ENCODE data around the gene IL10RB.

Gene IL10RB

GRCh38 chr21:33268393-33268736, 2.2 kb downstream of the IL10RB start:
- no peak for ATAC-seq

DNA sequence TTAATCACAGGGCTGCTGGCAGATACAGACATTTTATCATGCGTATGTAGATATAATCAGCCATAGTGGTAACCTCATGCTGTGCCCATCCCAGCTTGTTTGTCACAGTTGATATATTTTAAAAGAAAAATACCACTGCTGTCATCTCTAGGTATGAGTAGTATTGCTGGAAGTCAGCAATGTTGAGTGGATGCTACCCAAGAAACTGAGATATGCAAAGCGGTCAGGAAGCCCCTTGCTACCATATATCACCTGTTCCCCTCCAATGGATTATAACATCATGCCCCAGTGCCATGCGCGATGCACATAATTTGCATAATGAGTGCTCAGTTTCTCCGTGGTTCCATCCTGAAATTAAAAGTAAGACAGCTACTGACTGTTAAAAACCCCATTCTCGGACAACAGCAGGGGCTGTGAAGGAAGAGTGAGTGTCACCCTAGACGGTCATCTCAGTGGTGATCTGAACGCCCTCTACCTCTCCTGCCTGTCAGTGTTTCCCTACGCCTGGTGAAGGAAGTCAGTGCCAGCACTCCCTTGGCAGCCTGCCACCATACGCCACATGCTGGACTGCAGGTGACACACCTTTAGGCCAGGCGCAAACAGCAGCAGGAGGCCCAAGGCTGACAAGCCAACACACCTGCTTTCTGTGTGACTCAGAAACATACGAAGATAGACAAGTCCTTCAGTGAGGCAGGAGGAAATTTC, 2.7 kb downstream of the IL10RB start:
- ATAC-seq, result peak; percentile 64 to 76

- no peak for ATAC-seq
Observed at GRCh38 chr21:33270986-33271385, 4.8 kb downstream of the IL10RB start.

- no peak for ATAC-seq
Observed at GRCh38 chr21:33273044-33273443, 6.9 kb downstream of the IL10RB start.

GRCh38 chr21:33278721-33279120, 12.6 kb downstream of the IL10RB start:
- ATAC-seq, result no peak

- ATAC-seq, result no peak
Observed at GRCh38 chr21:33279330-33279820, 13.2 kb downstream of the IL10RB start.

DNA sequence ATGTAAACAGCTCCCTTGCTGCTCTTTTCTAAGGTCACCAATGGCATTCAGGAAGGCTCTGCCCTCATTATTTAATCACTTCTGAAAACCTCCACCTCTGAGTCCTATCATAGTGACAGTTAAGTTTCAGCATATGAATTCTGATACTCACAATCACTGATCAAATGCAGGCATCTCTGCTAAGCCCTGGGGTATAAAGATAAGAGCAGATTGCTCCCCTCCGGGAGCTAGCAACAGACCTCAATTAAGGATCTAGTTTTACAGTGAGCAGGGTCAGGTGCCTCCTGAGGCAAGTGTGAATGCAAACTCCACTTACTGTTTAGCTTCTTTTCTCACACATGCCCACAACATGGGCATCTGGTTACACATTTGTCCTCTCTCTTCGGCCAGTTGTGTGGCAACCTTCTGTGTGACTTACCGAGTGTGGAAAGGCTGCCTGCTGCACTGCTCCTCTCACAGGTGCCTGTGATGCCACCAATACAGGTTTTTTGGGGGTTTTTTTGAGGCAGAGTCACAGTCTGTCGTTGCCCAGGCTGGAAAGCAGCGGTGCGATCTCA, 15.0 kb downstream of the IL10RB start:
- no peak for ATAC-seq

- ATAC-seq, result no peak
Observed at GRCh38 chr21:33283203-33283602, 17.0 kb downstream of the IL10RB start.

DNA sequence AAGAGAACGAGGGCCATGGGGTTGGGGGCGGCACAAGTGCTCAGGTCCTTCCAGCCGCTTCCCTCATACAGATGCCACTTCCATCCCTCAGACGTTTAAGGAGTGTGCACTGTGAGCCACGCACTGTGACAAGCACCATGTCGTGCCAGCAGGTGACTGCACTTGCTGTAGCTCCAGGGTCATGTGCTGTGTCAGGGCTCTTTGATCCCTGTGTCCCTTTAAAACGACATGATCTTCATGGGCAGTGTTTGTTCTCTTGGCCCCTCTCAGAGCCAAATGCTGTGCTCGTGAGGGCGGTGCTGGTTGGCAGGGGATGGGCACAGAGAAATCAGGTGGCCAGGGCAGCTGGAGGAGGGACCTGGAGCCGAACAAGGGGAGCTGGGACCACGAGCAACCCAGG, 19.9 kb downstream of the IL10RB start:
- no peak for ATAC-seq

DNA sequence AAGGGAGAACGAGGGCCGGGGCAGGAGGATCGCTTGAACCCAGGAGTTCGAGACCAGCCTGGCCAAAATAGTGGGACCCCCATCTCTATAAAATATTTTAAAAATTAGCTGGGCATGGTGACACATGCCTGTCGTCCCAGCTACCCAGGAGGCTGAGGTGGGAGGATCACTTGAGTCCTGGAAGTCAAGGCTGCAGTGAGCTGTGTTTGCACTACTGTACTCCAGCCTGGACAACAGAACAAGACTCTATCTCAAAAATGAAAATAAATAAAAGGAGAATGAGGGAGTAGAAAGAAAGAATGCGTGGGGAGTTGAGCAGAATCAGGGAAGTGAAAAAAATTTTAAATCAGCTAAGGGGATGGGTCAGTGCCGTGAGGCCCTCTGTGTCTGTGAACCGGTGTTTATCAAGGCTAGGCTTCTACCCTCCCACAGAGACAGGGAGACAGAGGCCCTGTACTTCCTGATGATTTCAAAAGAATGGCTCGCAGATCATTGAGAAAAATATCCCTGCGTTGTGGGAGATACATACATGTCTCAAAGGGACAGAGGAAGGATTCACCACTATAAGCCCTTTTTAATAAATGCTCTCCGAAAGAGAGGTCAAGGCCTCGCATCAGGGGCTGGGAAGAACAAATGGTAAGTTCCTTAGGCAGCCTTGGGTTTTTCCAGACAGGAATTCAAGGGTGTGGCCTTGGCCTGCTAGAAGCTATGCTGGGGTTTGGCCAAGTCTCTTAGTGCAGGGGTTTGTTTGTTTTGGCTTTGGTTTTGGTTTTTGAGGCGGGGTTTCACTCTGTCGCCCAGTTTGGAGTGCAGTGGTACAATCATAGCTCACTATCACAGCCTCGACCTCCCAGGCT, 20.7 kb downstream of the IL10RB start:
- ATAC-seq, result no peak

- ATAC-seq, result no peak
Observed at GRCh38 chr21:33289199-33289819, 23.1 kb downstream of the IL10RB start.

DNA sequence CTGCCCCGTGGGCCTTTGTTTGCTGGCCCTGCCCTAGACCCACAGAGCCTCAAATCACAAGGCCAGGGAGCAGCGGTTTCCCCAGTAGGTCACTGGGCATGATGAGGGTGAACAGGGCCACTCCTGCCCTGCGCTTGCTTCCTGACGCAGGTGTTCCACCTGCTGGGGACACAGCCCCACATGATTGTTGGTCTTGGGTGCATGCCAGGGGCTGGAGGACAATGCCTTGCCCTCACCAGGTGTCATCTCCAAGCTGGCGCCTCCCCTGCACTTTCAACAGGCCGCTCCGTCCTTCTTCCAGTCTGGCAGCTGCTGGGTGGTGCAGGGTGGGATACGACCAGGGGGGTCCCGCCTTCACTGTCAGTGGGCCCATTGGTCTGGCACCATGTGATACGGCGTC, 24.3 kb downstream of the IL10RB start:
- ATAC-seq, result no peak

- ATAC-seq, result no peak
Observed at GRCh38 chr21:33291686-33292085, 25.5 kb downstream of the IL10RB start.

DNA sequence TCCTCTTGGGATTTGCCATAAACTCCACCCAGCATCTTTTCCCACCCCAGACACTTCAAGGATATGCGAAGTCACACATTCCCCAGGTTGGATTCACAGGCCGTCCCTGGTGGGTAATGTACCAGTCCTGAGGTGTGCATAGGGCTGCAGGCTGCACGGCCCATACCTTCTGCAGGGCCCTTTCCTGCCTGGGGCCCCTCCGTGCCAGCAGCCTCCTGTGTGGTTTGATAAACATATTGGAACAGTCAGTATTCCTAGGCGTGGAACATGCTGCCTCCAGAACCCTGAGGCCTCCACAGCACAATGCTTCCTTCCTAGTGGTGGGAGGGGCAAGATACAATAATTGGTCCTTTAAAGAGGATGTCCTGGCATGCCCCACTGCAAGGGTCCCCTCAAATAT, 26.6 kb downstream of the IL10RB start:
- no peak for ATAC-seq

- no peak for ATAC-seq
Observed at GRCh38 chr21:33293136-33293535, 27.0 kb downstream of the IL10RB start.

- ATAC-seq, result peak in 1 of 2 donors; percentile 51
Observed at GRCh38 chr21:33293811-33294216, 27.6 kb downstream of the IL10RB start.

DNA sequence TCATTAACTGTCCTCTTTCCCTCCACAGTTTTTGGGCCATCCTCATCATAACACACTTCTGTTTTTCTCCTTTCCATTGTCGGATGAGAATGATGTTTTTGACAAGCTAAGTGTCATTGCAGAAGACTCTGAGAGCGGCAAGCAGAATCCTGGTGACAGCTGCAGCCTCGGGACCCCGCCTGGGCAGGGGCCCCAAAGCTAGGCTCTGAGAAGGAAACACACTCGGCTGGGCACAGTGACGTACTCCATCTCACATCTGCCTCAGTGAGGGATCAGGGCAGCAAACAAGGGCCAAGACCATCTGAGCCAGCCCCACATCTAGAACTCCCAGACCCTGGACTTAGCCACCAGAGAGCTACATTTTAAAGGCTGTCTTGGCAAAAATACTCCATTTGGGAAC, 30.0 kb downstream of the IL10RB start:
- no peak for ATAC-seq

- ATAC-seq, result peak; percentile 78 to 82
Observed at GRCh38 chr21:33299181-33299752, 33.1 kb downstream of the IL10RB start.

GRCh38 chr21:33300701-33301631, 34.8 kb downstream of the IL10RB start:
- ATAC-seq, result no peak

GRCh38 chr21:33301632-33302002, 35.5 kb downstream of the IL10RB start:
- ATAC-seq, result no peak

DNA sequence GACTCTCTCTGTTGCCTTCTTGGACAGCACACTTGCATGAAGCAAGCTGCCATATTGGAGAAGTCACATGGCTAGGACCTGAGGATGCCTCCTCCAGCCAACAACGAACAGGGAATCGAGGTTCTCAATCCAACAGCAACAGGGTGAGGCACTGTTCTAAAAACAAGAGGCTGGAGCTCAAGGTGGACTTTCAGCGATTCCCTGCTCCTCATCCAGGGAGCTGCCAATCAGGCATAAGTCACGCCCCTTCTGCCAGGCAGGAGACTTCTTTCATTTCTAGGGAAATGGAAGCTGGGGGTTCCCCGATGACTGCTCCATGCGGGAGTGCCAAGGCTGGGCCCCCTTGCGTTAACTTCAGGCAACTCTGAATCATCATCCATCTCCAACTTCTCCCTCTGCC, 35.9 kb downstream of the IL10RB start:
- no peak for ATAC-seq

- ATAC-seq, result no peak
Observed at GRCh38 chr21:33302796-33303195, 36.6 kb downstream of the IL10RB start.

Measured in activated CD4-positive, CD25-positive, alpha-beta regulatory T cell treated with anti-CD3 and anti-CD28 coated beads, Interleukin-2, amount 50 U/mL, for 24 hours (primary cell).